H1 (cell line): ENCODE measurements around the gene PTGIR. TPM values are rescaled to one million over a fixed set of nuclear protein-coding genes. Genes with fewer than 3 reads are reported as not detected.

ENCODE experiments used
- ATF2 ChIP-seq: IDR thresholded peaks from 2 replicates; pipeline ENCODE4 v1.6.1; 2012; ENCODE audit warnings: low read length, inconsistent platforms
- CHD1 ChIP-seq: IDR thresholded peaks from 2 replicates; pipeline ENCODE4 v1.6.1; 2012; ENCODE audit warnings: low read depth, low read length, improper control_type of control experiment
- KDM5A ChIP-seq: fragments of 200-600 bp; IDR thresholded peaks from 2 replicates; pipeline ENCODE4 v1.7.1; 2012; ENCODE audit warnings: mild to moderate bottlenecking, low read length, inconsistent platforms, mixed read lengths
- TAF7 ChIP-seq: optimal IDR thresholded peaks from 2 replicates; pipeline ENCODE3; 2011; ENCODE audit warnings: low read depth, mild to moderate bottlenecking, inconsistent platforms, low read length, moderate library complexity, borderline replicate concordance
- polyA plus RNA-seq, 7 experiments: library from polyadenylated mRNA; depleted of rRNA in 3 of 7; stranded (reverse) in 5 of 7; unstranded in 2 of 7; fragments of >200 nt in 5 of 7; fragments of 200-250 nt in 2 of 7; gene quantifications; 1 replicate in 5 of 7; 2 replicates in 1 of 7; 4 replicates in 1 of 7; pipeline versions ENCODE4 v1.2.1 to v1.2.3, GENCODE V29; 2011 to 2013; ENCODE audit warnings: missing spikeins in 2 of 7, mixed read lengths in 2 of 7
- total RNA-seq: library from RNA; stranded (reverse); fragmentation: NEBNext Ultra II Directional; extraction: Animal tissue kit (Norgen Biotek cat#: 25700); gene quantifications from 2 replicates; pipeline ENCODE4 v1.2.1, GENCODE V29; 2021

The PTGIR gene
- total and polyA plus RNA-seq, 2 of the 8 experiments (the other 6 are each of a cell fraction or from before 2014, with no cell fraction given), result 0.15 TPM; not detected in 1

DNA sequence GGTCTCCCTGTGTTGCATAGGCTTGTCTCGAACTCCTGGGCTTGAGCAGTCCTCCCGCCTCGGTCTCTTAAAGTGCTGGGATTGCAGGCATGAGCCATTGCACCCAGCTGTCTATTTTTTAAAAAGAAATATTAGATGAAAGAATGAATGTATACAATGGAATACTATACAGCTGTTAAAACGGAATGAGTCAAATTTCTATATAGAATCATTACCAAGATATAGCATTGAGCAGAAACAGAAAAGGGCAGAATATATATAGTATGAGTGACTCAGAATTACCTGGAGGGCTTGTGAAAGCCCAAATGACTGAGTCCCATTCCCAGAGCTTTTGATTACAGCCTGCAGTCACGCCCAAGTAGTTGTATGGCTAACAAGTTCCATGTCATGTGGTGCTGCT is 31.7 kb upstream of the PTGIR start (continued):
- TF ChIP-seq ATF2, result no peak
- no peak for TF ChIP-seq CHD1
- no peak for TF ChIP-seq TAF7
- no peak for TF ChIP-seq KDM5A
